HUES64 (cell line): ENCODE measurements around the gene KRTAP4-6. TPM values are rescaled to one million over a fixed set of nuclear protein-coding genes. Genes with fewer than 3 reads are reported as not detected.
"Not testable (repeated sequence)": the region's sequence is repeated elsewhere in the genome, so short reads cannot be mapped to it uniquely, and the experiment has no call there.

Experiments used
- H3K27ac ChIP-seq: 2 replicates; pipeline ENCODE4 v1.7.0; 2013; ENCODE audit warnings: low read depth, low read length, inconsistent platforms
- H3K27me3 ChIP-seq: 2 replicates; pipeline ENCODE4 v1.6.1; 2013; ENCODE audit warnings: mild to moderate bottlenecking, low read length; ENCODE audit not compliant: insufficient read depth
- H3K36me3 ChIP-seq: 2 replicates; pipeline ENCODE4 v1.6.1; 2013; ENCODE audit warnings: mild to moderate bottlenecking, low read length; ENCODE audit not compliant: insufficient read depth
- H3K4me1 ChIP-seq: 2 replicates; pipeline ENCODE4 v1.6.1; 2013; ENCODE audit warnings: mild to moderate bottlenecking, low read length, moderate library complexity; ENCODE audit not compliant: insufficient read depth
- H3K4me3 ChIP-seq: 2 replicates; pipeline ENCODE4 v1.5.1; 2013; ENCODE audit warnings: mild to moderate bottlenecking, low read length, moderate library complexity
- H3K9ac ChIP-seq: 2 replicates; pipeline ENCODE4 v1.6.1; 2013; ENCODE audit warnings: mild to moderate bottlenecking, low read depth, low read length
- H3K9me3 ChIP-seq: 2 replicates; pipeline ENCODE4 v1.6.1; 2013; ENCODE audit warnings: low read depth, low read length; ENCODE audit not compliant: insufficient read depth
- WGBS: fragments of 150-250, 120-280 bp; methylation state at CpG from one replicate; pipeline ENCODE4 v1.1.7; 2013; ENCODE audit warnings: missing lambda C conversion rate; 5-methylcytosine and 5-hydroxymethylcytosine counted together
- polyA plus RNA-seq, 2 experiments: library from polyadenylated mRNA; stranded (reverse); fragments of 50-300 nt; gene quantifications; one replicate each; pipeline ENCODE4 v1.2.3, GENCODE V29; 2013

KRTAP4-6 gene
- polyA plus RNA-seq (2013, experiment 1 of 2), result not detected
- not detected for polyA plus RNA-seq (2013, experiment 2 of 2)

- no peaks in the 10 kb centered on the region for H3K27me3 ChIP-seq
- no peak within 1 kb of the TSS for H3K9ac ChIP-seq
- WGBS, result 92% methylated on average over 6 of the region's 6 CpGs
- no peak within 1 kb of the TSS for H3K4me3 ChIP-seq
- H3K9me3 ChIP-seq, result peaks cover 22% of the 10 kb centered on the region
- H3K36me3 ChIP-seq, result no peaks in the 10 kb centered on the region
- H3K27ac ChIP-seq, result no peak within 1 kb of the TSS
- H3K4me1 ChIP-seq, result no peaks in the 10 kb centered on the region
Observed at GRCh38 chr17:41140360-41141131, at the start of gene KRTAP4-6. Gene KRTAP4-6 (minus strand): TSS chr17:41140544. CDS start chr17:41140487, 57 bp downstream.

- H3K36me3 ChIP-seq, H3K27ac ChIP-seq, H3K4me3 ChIP-seq, H3K9me3 ChIP-seq, H3K4me1 ChIP-seq, H3K9ac ChIP-seq, H3K27me3 ChIP-seq: not testable (repeated sequence)
- 78% methylated on average over 1 of the region's 1 CpG for WGBS
Observed at GRCh38 chr17:41189837-41190318, 49.5 kb upstream of the KRTAP4-6 start, which contains the start of gene KRTAP9-1. Gene KRTAP9-1 (plus strand): TSS chr17:41189887. CDS start chr17:41189887, 0 bp downstream.

- no peaks in the 10 kb centered on the region for H3K27me3 ChIP-seq
- H3K4me3 ChIP-seq, result no peak overlapping the region
- no peaks in the 10 kb centered on the region for H3K36me3 ChIP-seq
- no peaks in the 10 kb centered on the region for H3K9me3 ChIP-seq
- WGBS, result 91% methylated on average over 2 of the region's 2 CpGs
- no peaks in the 10 kb centered on the region for H3K4me1 ChIP-seq
- H3K9ac ChIP-seq, result no peak overlapping the region
- H3K27ac ChIP-seq, result no peak overlapping the region
Observed at GRCh38 chr17:41186872-41187271, 46.5 kb upstream of the KRTAP4-6 start.

- Histone ChIP-seq H3K27ac (no peak overlapping the region), H3K27me3 (no peaks in the 10 kb centered on the region), H3K36me3 (no peaks in the 10 kb centered on the region), H3K4me3 (no peak overlapping the region), H3K4me1 (no peaks in the 10 kb centered on the region), H3K9me3 (no peaks in the 10 kb centered on the region), H3K9ac (no peak overlapping the region)
- WGBS, result 95% methylated on average over 1 of the region's 1 CpG
Observed at GRCh38 chr17:41185001-41185400, 44.7 kb upstream of the KRTAP4-6 start.

- Histone ChIP-seq H3K4me3 (no peak within 1 kb of the TSS), H3K27ac (no peak within 1 kb of the TSS), H3K9me3 (no peaks in the 10 kb centered on the region), H3K36me3 (no peaks in the 10 kb centered on the region), H3K9ac (no peak within 1 kb of the TSS), H3K4me1 (no peaks in the 10 kb centered on the region), H3K27me3 (no peaks in the 10 kb centered on the region)
- WGBS, result 78% methylated on average over 9 of the region's 9 CpGs
Observed at GRCh38 chr17:41184480-41184961, 44.2 kb upstream of the KRTAP4-6 start, which contains the start of gene KRTAP4-1. Gene KRTAP4-1 (minus strand): TSS chr17:41184911. CDS start chr17:41184854, 57 bp downstream.

GRCh38 chr17:41178843-41179616, 38.7 kb upstream of the KRTAP4-6 start:
- Histone ChIP-seq H3K9ac (no peak overlapping the region), H3K9me3 (no peaks in the 10 kb centered on the region), H3K36me3 (no peaks in the 10 kb centered on the region), H3K4me3 (no peak overlapping the region), H3K27me3 (no peaks in the 10 kb centered on the region), H3K27ac (no peak overlapping the region), H3K4me1 (no peaks in the 10 kb centered on the region)
- WGBS, result 89% methylated on average over 1 of the region's 1 CpG

- Histone ChIP-seq H3K9me3 (no peaks in the 10 kb centered on the region), H3K9ac (no peak overlapping the region), H3K4me1 (no peaks in the 10 kb centered on the region), H3K27me3 (no peaks in the 10 kb centered on the region), H3K36me3 (no peaks in the 10 kb centered on the region), H3K4me3 (no peak overlapping the region), H3K27ac (no peak overlapping the region)
- 92% methylated on average over 3 of the region's 3 CpGs for WGBS
Observed at GRCh38 chr17:41178341-41178740, 38.0 kb upstream of the KRTAP4-6 start.

- no peaks in the 10 kb centered on the region for H3K27me3 ChIP-seq
- H3K9ac ChIP-seq, result no peak within 1 kb of the TSS
- H3K36me3 ChIP-seq, result no peaks in the 10 kb centered on the region
- no peaks in the 10 kb centered on the region for H3K4me1 ChIP-seq
- WGBS, result 93% methylated on average over 7 of the region's 7 CpGs
- no peak within 1 kb of the TSS for H3K4me3 ChIP-seq
- no peaks in the 10 kb centered on the region for H3K9me3 ChIP-seq
- H3K27ac ChIP-seq, result no peak within 1 kb of the TSS
Observed at GRCh38 chr17:41177727-41178271, 37.5 kb upstream of the KRTAP4-6 start, which contains the start of gene KRTAP4-2. Gene KRTAP4-2 (minus strand): TSS chr17:41178221. CDS start chr17:41178164, 57 bp downstream.

GRCh38 chr17:41176744-41177387, 36.5 kb upstream of the KRTAP4-6 start:
- 95% methylated on average over 3 of the region's 3 CpGs for WGBS
- H3K27ac ChIP-seq, result no peak overlapping the region
- no peak overlapping the region for H3K4me3 ChIP-seq
- no peaks in the 10 kb centered on the region for H3K27me3 ChIP-seq
- H3K36me3 ChIP-seq, result no peaks in the 10 kb centered on the region
- no peak overlapping the region for H3K9ac ChIP-seq
- no peaks in the 10 kb centered on the region for H3K9me3 ChIP-seq
- no peaks in the 10 kb centered on the region for H3K4me1 ChIP-seq

- H3K27ac ChIP-seq, result no peak overlapping the region
- no peaks in the 10 kb centered on the region for H3K36me3 ChIP-seq
- no peaks in the 10 kb centered on the region for H3K27me3 ChIP-seq
- H3K4me1 ChIP-seq, result no peaks in the 10 kb centered on the region
- no peaks in the 10 kb centered on the region for H3K9me3 ChIP-seq
- H3K4me3 ChIP-seq, result no peak overlapping the region
- H3K9ac ChIP-seq, result no peak overlapping the region
- WGBS, result 100% methylated on average over 2 of the region's 2 CpGs
Observed at GRCh38 chr17:41171886-41172285, 31.5 kb upstream of the KRTAP4-6 start.
